ENCODE measurements around the gene PLCL1.

GRCh38 chr2:197890168-197890567 lies 85.8 kb downstream of the PLCL1 start:
- TF ChIP-seq EZH2phosphoT487 (IDR thresholded peaks at IDR 0.05; ENCODE audit: insufficient read depth, low read depth) (no peak), EZH2 (IDR thresholded peaks at IDR 0.05; ENCODE audit: insufficient read depth, poor library complexity, severe bottlenecking) (no peak)

All from GM23248 (cell line).